Measurements from ENCODE around the gene DNAH12.
"Not testable (repeated sequence)": the region's sequence is repeated elsewhere in the genome, so short reads cannot be mapped to it uniquely, and the experiment has no call there.

DNAH12 gene

GRCh38 chr3:57303520-57303919, 240.6 kb downstream of the DNAH12 start:
- not testable (repeated sequence) for DNase-seq

- DNase-seq, result no peak
These were observed 246.1 kb downstream of the DNAH12 start for GRCh38 chr3:57298041-57298440.

DNA sequence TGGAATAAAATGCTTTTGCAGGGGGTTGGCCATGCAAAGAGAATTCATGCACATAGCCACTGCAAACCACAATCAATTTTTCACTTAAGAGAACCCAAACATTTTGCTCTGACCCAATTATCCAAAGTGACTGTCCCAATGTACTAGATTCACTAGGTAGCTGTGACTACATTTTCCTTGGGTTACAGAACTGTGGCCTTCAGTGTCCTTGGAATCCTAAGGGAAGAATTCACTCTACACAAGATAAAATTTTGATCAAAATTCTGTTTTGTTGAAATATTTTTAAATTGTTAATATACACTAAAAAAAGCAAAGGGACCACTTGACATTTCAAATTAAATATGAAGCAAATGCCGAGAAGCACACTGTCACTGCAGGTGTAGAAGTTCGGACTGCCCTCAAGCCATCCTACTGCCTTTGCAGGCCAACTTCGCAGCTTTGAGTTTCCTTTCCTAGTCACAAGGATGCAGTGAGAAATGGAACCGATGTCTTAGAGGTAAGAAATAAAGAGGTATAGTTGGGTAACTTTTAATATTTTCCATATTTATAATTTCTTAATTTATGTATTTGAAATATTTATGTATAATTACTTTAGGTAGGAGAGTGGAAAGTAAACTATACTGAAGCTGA, 251.1 kb downstream of the DNAH12 start:
- no peak for DNase-seq

DNA sequence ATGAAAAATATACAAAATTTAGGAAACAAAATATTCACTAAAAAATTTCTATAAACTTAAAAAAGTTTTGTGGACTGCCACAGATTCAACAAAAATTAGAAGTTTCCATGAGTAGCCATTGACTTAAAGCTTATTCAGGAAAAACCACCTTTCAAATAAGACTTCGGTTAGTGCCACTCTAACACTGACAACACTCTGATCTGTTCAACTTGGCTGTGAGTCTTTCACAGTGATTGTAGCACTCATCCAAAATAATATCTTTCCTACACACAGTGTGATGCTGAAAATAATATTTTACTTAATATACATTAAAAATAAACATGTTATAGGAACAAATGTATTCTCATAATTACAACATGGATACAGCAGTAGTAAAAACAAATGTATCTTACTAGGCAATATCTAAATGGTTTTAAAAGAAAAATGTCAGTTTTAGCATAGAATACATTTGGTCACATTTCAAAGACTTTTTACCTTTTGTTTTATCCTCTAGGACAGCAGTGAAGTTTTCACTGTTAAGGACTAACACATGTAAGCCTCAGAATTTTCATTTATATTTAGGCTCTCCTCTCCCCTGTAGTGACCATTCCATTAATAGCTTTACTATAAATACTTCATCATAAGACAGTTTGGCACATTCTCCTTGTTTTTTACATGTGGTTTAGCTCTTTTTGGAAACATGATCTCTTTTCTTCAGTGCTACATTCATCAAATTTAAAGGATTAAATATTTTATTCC, 251.8 kb downstream of the DNAH12 start, which contains the start of gene ASB14:
Gene ASB14, minus strand, starts transcription at position 527 of the 738 bp plus-strand sequence. CDS start 652 bp downstream, outside the sequence.
- DNase-seq, result no peak

DNA sequence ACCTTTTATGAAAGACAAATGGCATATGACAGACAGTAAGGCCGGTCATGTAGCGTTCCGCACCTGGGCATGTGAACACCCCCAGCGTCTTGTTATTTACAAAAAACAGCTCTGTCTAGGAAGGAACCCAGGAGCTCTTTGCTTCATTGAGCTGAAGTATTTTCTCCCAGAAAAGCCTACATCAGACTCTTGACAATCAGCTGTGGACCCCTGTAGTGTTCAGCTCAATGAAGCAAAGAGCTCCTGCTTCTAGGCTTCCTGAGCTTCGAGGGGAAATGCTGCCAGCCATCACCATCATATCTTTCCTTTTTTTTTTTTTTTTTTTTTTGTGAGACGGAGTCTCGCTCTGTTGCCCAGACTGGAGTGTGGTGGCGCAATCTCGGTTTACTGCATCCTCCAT, 255.7 kb downstream of the DNAH12 start:
- no peak for DNase-seq

- no peak for DNase-seq
These were observed 256.9 kb downstream of the DNAH12 start for GRCh38 chr3:57287205-57287604.

- no peak for DNase-seq
These were observed 260.8 kb downstream of the DNAH12 start for GRCh38 chr3:57283334-57283733.

DNA sequence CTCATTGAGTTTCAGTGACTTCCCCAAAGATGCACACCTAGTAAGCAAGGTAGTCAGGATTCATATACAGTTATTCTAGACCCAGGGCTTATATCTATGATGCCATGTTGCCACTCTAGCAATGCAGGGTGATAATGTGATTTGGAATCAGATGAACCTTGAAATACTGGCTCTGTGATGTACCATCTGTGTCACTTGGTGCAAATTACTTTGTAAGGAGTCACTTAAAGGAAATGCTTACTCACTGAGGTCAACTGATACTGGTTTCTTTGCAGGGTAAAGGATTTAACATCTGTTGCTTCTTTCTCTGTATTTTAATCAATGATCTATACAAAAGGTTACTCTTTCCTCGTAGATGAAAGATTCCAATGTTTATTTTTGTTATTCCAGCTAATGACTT, 262.4 kb downstream of the DNAH12 start:
- no peak for DNase-seq

DNA sequence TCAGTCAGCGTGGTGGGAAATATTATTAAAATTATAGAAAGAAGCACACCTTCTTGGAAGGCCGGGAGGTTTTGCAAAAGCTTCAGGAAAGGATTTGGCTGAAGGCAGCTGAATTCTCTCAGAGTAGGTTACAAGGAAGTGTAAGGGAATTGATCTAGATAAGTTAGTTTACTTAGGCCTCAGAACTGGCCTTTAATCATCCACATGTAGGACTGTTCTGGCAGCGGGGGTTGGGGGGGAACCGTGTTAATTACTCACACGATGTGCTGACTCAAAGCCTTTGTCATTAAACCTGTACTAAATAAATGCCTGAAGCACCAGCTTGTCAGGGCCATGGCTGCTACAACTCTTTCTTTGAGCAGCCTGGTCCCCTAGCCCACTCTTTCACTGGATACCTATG, 264.5 kb downstream of the DNAH12 start:
- no peak for DNase-seq

DNA sequence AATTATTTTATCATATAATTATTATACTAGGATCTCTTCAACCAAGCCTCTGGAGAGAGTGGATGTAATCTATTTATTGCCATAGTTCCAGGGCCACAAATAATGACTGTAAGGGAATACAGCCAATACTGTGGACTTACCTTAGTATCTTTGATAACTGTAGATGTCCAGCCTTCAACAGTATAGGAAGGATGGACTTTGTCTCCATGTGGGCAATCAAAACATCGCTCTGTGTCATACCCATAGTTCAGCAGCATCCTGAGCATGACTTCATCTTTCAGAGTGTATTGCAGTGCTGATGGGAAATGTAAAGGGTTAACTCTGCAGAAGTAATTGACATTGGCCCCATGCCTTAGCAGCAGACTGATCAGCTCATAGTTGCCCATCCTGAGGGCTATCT, 265.9 kb downstream of the DNAH12 start:
- no peak for DNase-seq

DNA sequence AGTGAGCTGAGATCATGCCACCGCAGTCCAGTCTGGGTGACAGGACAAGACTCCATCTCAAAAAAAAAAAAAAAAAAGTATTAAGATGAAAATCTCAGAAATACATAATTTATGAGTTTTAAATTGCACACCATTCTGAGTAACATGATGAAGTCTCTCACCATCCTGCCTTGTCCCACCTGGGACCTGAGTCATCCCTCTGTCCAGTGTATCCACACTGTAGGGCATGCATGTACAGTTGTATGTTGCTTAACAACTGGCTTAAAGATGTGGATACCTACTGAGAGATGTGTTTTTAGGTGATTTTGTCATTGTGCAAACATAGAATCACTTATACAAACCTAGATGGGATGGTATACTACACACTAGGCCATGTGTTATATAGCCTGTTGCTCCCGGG, 268.8 kb downstream of the DNAH12 start:
- no peak for DNase-seq

DNA sequence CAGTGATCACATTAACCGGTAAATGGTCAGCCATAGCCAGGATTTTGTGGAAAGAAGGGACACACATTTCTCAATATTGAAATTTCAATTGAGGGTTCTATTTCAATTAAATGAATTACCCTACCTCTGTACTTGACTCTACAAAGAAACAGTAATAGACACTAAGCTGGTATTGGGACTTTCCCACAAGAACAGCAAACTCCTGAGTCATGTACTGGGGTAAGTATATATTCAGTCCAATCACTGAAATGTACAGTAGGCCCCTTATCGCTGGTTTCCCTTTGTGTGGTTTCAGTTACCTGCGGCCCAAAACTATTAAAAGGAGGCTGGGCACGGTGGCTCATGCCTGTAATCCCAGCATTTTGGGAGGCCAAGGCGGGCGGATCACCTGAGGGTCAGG, 269.3 kb downstream of the DNAH12 start:
- no peak for DNase-seq

- no peak for DNase-seq
These were observed 275.7 kb downstream of the DNAH12 start for GRCh38 chr3:57268416-57268815.

GRCh38 chr3:57261929-57262328, 282.2 kb downstream of the DNAH12 start:
- no peak for DNase-seq

- DNase-seq, result no peak
These were observed 283.0 kb downstream of the DNAH12 start for GRCh38 chr3:57261119-57261518.

GRCh38 chr3:57257678-57258077, 286.5 kb downstream of the DNAH12 start:
- no peak for DNase-seq

GRCh38 chr3:57256844-57257243, 287.3 kb downstream of the DNAH12 start:
- DNase-seq, result no peak

DNA sequence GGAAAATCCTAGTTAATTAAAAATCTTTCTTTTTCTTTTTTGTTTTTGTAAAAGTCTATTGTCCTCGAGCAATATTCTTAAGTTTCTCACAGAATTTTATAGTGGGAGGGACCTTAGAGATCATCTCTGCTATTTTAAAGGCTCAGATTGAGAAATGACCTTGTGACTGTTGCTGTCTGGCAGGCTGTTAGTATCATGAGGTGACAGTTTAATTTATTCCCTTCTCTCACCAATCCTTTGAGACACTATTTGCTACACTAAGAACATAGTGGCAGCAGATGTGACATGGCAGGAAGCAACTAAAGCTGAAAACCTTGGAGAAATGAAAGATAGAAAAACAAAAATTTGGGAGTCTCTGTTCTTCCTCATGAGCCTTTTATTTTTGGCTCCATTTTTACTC, 291.7 kb downstream of the DNAH12 start:
- no peak for DNase-seq

GRCh38 chr3:57244946-57245345, 299.2 kb downstream of the DNAH12 start:
- no peak for DNase-seq
